Mucosa of descending colon (tissue), 3 donors: ENCODE data around the gene ENTPD2. TPM values are rescaled to one million over a fixed set of nuclear protein-coding genes. Genes with fewer than 3 reads are reported as not detected.

Experiments
- ATAC-seq: fragments of 200-7000 bp; cut with Tn5 transposase; one replicate; pipeline ENCODE4 v1.9.1; 2020; ENCODE audit warnings: mild to moderate bottlenecking, moderate library complexity
- DNase-seq, 3 donors: peaks; one replicate each; pipeline ENCODE4 v3.0.0-alpha.2; 2020
- H3K36me3 ChIP-seq: fragments of 200-600 bp; one replicate; pipeline ENCODE4 v1.8.0; 2021; ENCODE audit warnings: low read depth, mild to moderate bottlenecking
- H3K4me1 ChIP-seq: fragments of 200-600 bp; one replicate; pipeline ENCODE4 v1.8.0; 2021; ENCODE audit warnings: low read depth, mild to moderate bottlenecking
- H3K4me3 ChIP-seq: fragments of 200-600 bp; one replicate; pipeline ENCODE4 v1.8.0; 2021; ENCODE audit warnings: mild to moderate bottlenecking
- H3K9me3 ChIP-seq: fragments of 200-600 bp; one replicate; pipeline ENCODE4 v1.8.0; 2021; ENCODE audit warnings: mild to moderate bottlenecking
- CTCF ChIP-seq: fragments of 200-600 bp; IDR thresholded peaks from one replicate; pipeline ENCODE4 v1.8.0; 2022; ENCODE audit warnings: antibody characterized with exemption, mild to moderate bottlenecking
- intact Hi-C, 2 donors: fragments of 100-400 bp; cut with DNase I in 1 of 2; cut with micrococcal nuclease in 1 of 2; formaldehyde crosslinking; loops; one replicate each; pipeline versions ENCODE4 v1.11.0 to v1.11.1; 2022; cut with DNase I, micrococcal nuclease
- total RNA-seq, 3 donors: library from RNA; stranded (reverse); fragmentation: NEBNext Ultra II Directional in 2 of 3; extraction: Animal tissue kit (Norgen Biotek cat#: 25700) in 2 of 3; gene quantifications; one replicate each; pipeline versions ENCODE4 v1.2.1 to v1.2.4, GENCODE V29; 2021 to 2023
- donor health status: DM: no; HTN: no; CAD: no; lungs with moderate emphysema.
- donor health status: DM: no; HTN: no; CAD: no.
- donor health status: DM: no; HTN: yes; CAD: no.

The ENTPD2 gene
- total RNA-seq, 3 donors from 2014 or later = 7.7 to 26.8 (median 10.7) TPM

GRCh38 chr9:137014776-137015539 lies 38.9 kb downstream of the ENTPD2 start:
- Histone ChIP-seq H3K36me3 (no peaks in the 10 kb centered on the region), H3K9me3 (no peaks in the 10 kb centered on the region)
- TF ChIP-seq CTCF = no peak

GRCh38 chr9:137014166-137014565 lies 39.7 kb downstream of the ENTPD2 start:
- ATAC-seq (no peak), DNase-seq (no peak)
- Histone ChIP-seq H3K9me3 (no peaks in the 10 kb centered on the region), H3K36me3 (no peaks in the 10 kb centered on the region), H3K4me3 (no peak overlapping the region), H3K4me1 (no peaks in the 10 kb centered on the region)
- intact Hi-C loops = no loop called here
- no peak for TF ChIP-seq CTCF

More at GRCh38 chr9:137014776-137015539, 38.9 kb downstream of the ENTPD2 start:
- ATAC-seq (no peak), DNase-seq (no peak)
- intact Hi-C loops = no loop called here
- no peaks in the 10 kb centered on the region for H3K4me1 ChIP-seq
- H3K4me3 ChIP-seq = no peak overlapping the region

- no peaks in the 10 kb centered on the region for H3K9me3 ChIP-seq
- ATAC-seq (no peak), DNase-seq (no peak)
- no peaks in the 10 kb centered on the region for H3K36me3 ChIP-seq
- no peak for TF ChIP-seq CTCF
- no peak overlapping the region for H3K4me3 ChIP-seq
- no peaks in the 10 kb centered on the region for H3K4me1 ChIP-seq
- intact Hi-C loops = no loop called here
Observed at GRCh38 chr9:137013571-137013940, 40.3 kb downstream of the ENTPD2 start.

GRCh38 chr9:137012694-137013570 lies 40.9 kb downstream of the ENTPD2 start:
- no peak for TF ChIP-seq CTCF
- no peak for ATAC-seq
- no peaks in the 10 kb centered on the region for H3K9me3 ChIP-seq
- H3K4me1 ChIP-seq = no peaks in the 10 kb centered on the region
- no peak for DNase-seq
- no peaks in the 10 kb centered on the region for H3K36me3 ChIP-seq
- intact Hi-C loops = no loop called here
- H3K4me3 ChIP-seq = no peak overlapping the region

GRCh38 chr9:137011907-137012675 lies 41.8 kb downstream of the ENTPD2 start:
- Histone ChIP-seq H3K4me3 (no peak overlapping the region), H3K4me1 (no peaks in the 10 kb centered on the region), H3K9me3 (no peaks in the 10 kb centered on the region), H3K36me3 (no peaks in the 10 kb centered on the region)
- TF ChIP-seq CTCF = no peak
- ATAC-seq = no peak
- intact Hi-C loops = no loop called here
- DNase-seq = no peak
